ENCODE results near the gene BMPER.

The BMPER gene

GRCh38 chr7:33981226-33981625 lies 75.9 kb downstream of the BMPER start:
- Histone ChIP-seq H3K4me3 (ENCODE audit: low read depth in 1 of 2, low read length in 2 of 2) (no peak overlapping the region), H3K4me1 (ENCODE audit: control insufficient read depth in 1 of 2, insufficient read depth in 2 of 2, low read length in 2 of 2) (no peaks in the 10 kb centered on the region), H3K36me3 (ENCODE audit: control insufficient read depth in 1 of 2, insufficient read depth in 2 of 2, low read length in 2 of 2) (no peaks in the 10 kb centered on the region), H3K27me3 (ENCODE audit: low read depth, low read length) (no peaks in the 10 kb centered on the region), H3K9me3 (ENCODE audit: control insufficient read depth in 1 of 2, low read length in 2 of 2) (no peaks in the 10 kb centered on the region), H3K27ac (ENCODE audit: low read length) (no peak overlapping the region)

DNA sequence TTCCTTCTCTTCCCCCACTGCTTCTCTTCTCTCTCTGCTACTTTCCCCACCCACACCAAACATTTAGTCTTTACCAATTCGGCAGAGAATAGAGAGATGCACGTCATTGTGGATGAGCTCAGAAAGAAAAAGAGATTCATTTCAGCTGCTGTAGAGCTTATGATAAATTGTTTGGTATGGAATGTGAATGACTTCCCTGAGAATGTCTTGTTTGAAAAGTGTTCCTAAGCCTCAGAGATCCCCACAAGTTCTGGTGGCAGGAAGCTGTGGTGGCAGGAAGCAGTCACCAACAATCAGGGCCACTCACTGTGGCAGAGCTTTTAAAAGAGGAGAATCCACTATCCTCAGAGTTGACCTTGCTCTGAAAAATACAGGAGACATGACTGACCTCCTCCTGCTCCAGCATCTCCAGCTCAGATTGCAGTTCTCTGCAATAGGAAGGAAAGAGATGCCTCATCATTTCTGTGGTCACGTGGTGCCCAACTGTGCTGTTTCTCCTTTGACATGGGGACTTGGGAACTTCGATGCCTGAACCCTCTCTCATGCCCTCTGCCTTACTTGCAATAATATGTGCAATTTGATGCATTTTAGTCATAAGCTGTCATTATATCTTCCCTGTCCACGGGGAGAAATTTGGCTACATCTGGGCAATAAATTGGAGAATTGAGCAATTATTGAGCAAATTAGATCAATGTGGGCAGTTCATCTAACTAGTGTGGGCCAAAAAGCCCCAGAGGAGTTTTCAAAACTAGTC lies 76.5 kb downstream of the BMPER start:
- H3K4me1 ChIP-seq (ENCODE audit: control insufficient read depth in 1 of 2, insufficient read depth in 2 of 2, low read length in 2 of 2): no peaks in the 10 kb centered on the region
- no peaks in the 10 kb centered on the region for H3K9me3 ChIP-seq (ENCODE audit: control insufficient read depth in 1 of 2, low read length in 2 of 2)
- no peak overlapping the region for H3K27ac ChIP-seq (ENCODE audit: low read length)
- H3K36me3 ChIP-seq (ENCODE audit: control insufficient read depth in 1 of 2, insufficient read depth in 2 of 2, low read length in 2 of 2): no peaks in the 10 kb centered on the region
- no peak overlapping the region for H3K4me3 ChIP-seq (ENCODE audit: low read depth in 1 of 2, low read length in 2 of 2)
- H3K27me3 ChIP-seq (ENCODE audit: low read depth, low read length): no peaks in the 10 kb centered on the region

- Histone ChIP-seq H3K36me3 (ENCODE audit: control insufficient read depth in 1 of 2, insufficient read depth in 2 of 2, low read length in 2 of 2) (no peaks in the 10 kb centered on the region), H3K27ac (ENCODE audit: low read length) (no peak overlapping the region), H3K4me1 (ENCODE audit: control insufficient read depth in 1 of 2, insufficient read depth in 2 of 2, low read length in 2 of 2) (no peaks in the 10 kb centered on the region), H3K4me3 (ENCODE audit: low read depth in 1 of 2, low read length in 2 of 2) (no peak overlapping the region), H3K27me3 (ENCODE audit: low read depth, low read length) (no peaks in the 10 kb centered on the region), H3K9me3 (ENCODE audit: control insufficient read depth in 1 of 2, low read length in 2 of 2) (no peaks in the 10 kb centered on the region)
Measured at GRCh38 chr7:33982425-33982786, 77.1 kb downstream of the BMPER start.

GRCh38 chr7:33986451-33986850 lies 81.1 kb downstream of the BMPER start:
- Histone ChIP-seq H3K9me3 (ENCODE audit: control insufficient read depth in 1 of 2, low read length in 2 of 2) (no peaks in the 10 kb centered on the region), H3K27ac (ENCODE audit: low read length) (no peak overlapping the region), H3K4me3 (ENCODE audit: low read depth in 1 of 2, low read length in 2 of 2) (no peak overlapping the region), H3K4me1 (ENCODE audit: control insufficient read depth in 1 of 2, insufficient read depth in 2 of 2, low read length in 2 of 2) (no peaks in the 10 kb centered on the region), H3K27me3 (ENCODE audit: low read depth, low read length) (no peaks in the 10 kb centered on the region), H3K36me3 (ENCODE audit: control insufficient read depth in 1 of 2, insufficient read depth in 2 of 2, low read length in 2 of 2) (no peaks in the 10 kb centered on the region)

GRCh38 chr7:33986951-33987947 lies 81.9 kb downstream of the BMPER start:
- no peaks in the 10 kb centered on the region for H3K36me3 ChIP-seq (ENCODE audit: control insufficient read depth in 1 of 2, insufficient read depth in 2 of 2, low read length in 2 of 2)
- H3K9me3 ChIP-seq (ENCODE audit: control insufficient read depth in 1 of 2, low read length in 2 of 2): no peaks in the 10 kb centered on the region
- no peak overlapping the region for H3K4me3 ChIP-seq (ENCODE audit: low read depth in 1 of 2, low read length in 2 of 2)
- no peaks in the 10 kb centered on the region for H3K27me3 ChIP-seq (ENCODE audit: low read depth, low read length)
- no peaks in the 10 kb centered on the region for H3K4me1 ChIP-seq (ENCODE audit: control insufficient read depth in 1 of 2, insufficient read depth in 2 of 2, low read length in 2 of 2)
- H3K27ac ChIP-seq (ENCODE audit: low read length): no peak overlapping the region

DNA sequence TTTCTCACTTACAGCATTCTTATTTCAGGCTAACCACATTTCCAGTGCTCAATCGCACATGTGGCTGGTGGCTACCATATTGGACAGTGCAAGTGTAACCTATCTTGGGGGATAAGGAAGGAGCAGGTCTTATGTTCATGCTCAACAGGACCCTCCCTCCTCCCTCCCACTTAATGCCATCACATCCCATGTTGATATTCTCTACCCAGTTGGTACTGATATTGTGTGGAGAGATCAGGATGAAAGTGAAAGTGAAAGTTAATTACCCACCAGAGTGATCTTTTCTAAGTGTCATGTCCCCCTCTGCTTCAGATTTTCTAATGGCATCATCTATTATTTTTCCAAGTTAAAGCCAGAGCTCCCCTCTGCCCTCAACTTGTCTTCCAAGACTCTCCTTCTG lies 91.6 kb downstream of the BMPER start:
- no peak overlapping the region for H3K27ac ChIP-seq (ENCODE audit: low read length)
- no peaks in the 10 kb centered on the region for H3K9me3 ChIP-seq (ENCODE audit: control insufficient read depth in 1 of 2, low read length in 2 of 2)
- H3K36me3 ChIP-seq (ENCODE audit: control insufficient read depth in 1 of 2, insufficient read depth in 2 of 2, low read length in 2 of 2): peaks cover 0 to 4% of the 10 kb centered on the region in 2 donors
- no peak overlapping the region for H3K4me3 ChIP-seq (ENCODE audit: low read depth in 1 of 2, low read length in 2 of 2)
- no peaks in the 10 kb centered on the region for H3K27me3 ChIP-seq (ENCODE audit: low read depth, low read length)
- H3K4me1 ChIP-seq (ENCODE audit: control insufficient read depth in 1 of 2, insufficient read depth in 2 of 2, low read length in 2 of 2): no peaks in the 10 kb centered on the region

DNA sequence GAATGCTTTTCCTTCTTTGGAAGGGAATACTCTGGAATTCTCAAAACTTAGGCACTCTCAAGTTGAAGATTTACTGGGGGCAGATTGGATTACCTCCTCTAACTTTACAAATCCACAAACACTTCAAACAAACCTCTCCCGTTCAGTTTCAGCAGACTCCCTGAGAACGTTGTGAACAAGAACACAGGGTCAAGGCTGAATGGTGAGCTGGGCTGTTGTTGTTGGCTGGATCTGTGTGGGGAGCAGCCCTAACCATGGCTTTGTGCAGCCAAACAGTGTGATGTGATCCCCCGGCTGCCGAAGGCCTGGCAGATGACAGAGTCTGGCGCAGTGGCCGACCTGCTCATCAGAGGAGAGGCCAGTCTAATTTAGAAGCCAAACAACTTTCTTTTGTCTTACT lies 93.1 kb downstream of the BMPER start:
- Histone ChIP-seq H3K36me3 (ENCODE audit: control insufficient read depth in 1 of 2, insufficient read depth in 2 of 2, low read length in 2 of 2) (peaks cover 0 to 4% of the 10 kb centered on the region in 2 donors), H3K9me3 (ENCODE audit: control insufficient read depth in 1 of 2, low read length in 2 of 2) (no peaks in the 10 kb centered on the region), H3K4me1 (ENCODE audit: control insufficient read depth in 1 of 2, insufficient read depth in 2 of 2, low read length in 2 of 2) (no peaks in the 10 kb centered on the region), H3K4me3 (ENCODE audit: low read depth in 1 of 2, low read length in 2 of 2) (no peak overlapping the region), H3K27me3 (ENCODE audit: low read depth, low read length) (no peaks in the 10 kb centered on the region), H3K27ac (ENCODE audit: low read length) (no peak overlapping the region)

GRCh38 chr7:34011017-34011695 lies 105.8 kb downstream of the BMPER start:
- Histone ChIP-seq H3K4me1 (ENCODE audit: control insufficient read depth in 1 of 2, insufficient read depth in 2 of 2, low read length in 2 of 2) (no peaks in the 10 kb centered on the region), H3K9me3 (ENCODE audit: control insufficient read depth in 1 of 2, low read length in 2 of 2) (no peaks in the 10 kb centered on the region), H3K36me3 (ENCODE audit: control insufficient read depth in 1 of 2, insufficient read depth in 2 of 2, low read length in 2 of 2) (no peaks in the 10 kb centered on the region), H3K4me3 (ENCODE audit: low read depth in 1 of 2, low read length in 2 of 2) (no peak overlapping the region), H3K27me3 (ENCODE audit: low read depth, low read length) (no peaks in the 10 kb centered on the region), H3K27ac (ENCODE audit: low read length) (no peak overlapping the region)

DNA sequence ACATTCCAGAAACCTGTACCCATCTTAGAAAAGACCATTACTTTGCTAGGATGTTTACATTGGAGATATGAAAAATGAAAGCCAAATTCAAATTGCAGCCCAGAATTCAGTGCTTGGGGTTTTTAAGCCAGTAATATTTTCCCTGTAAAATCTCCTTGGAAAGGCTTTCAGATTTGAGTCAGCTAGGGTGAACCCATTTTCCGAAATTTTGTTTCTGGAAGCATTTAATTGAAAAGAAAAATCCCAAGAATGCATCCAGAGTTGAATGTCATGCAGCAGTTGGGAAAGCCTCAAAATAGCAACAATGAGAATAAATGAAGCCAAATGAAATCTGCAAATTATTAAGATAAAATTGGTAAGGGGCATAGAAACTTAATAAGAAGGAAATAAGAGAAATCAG lies 106.4 kb downstream of the BMPER start:
- no peaks in the 10 kb centered on the region for H3K36me3 ChIP-seq (ENCODE audit: control insufficient read depth in 1 of 2, insufficient read depth in 2 of 2, low read length in 2 of 2)
- no peak overlapping the region for H3K4me3 ChIP-seq (ENCODE audit: low read depth in 1 of 2, low read length in 2 of 2)
- H3K4me1 ChIP-seq (ENCODE audit: control insufficient read depth in 1 of 2, insufficient read depth in 2 of 2, low read length in 2 of 2): no peaks in the 10 kb centered on the region
- no peak overlapping the region for H3K27ac ChIP-seq (ENCODE audit: low read length)
- H3K9me3 ChIP-seq (ENCODE audit: control insufficient read depth in 1 of 2, low read length in 2 of 2): no peaks in the 10 kb centered on the region
- H3K27me3 ChIP-seq (ENCODE audit: low read depth, low read length): no peaks in the 10 kb centered on the region

GRCh38 chr7:34013421-34013820 lies 108.1 kb downstream of the BMPER start:
- no peaks in the 10 kb centered on the region for H3K9me3 ChIP-seq (ENCODE audit: control insufficient read depth in 1 of 2, low read length in 2 of 2)

GRCh38 chr7:34015651-34016050 lies 110.3 kb downstream of the BMPER start:
- Histone ChIP-seq H3K4me3 (ENCODE audit: low read depth in 1 of 2, low read length in 2 of 2) (no peak overlapping the region), H3K9me3 (ENCODE audit: control insufficient read depth in 1 of 2, low read length in 2 of 2) (no peaks in the 10 kb centered on the region), H3K27me3 (ENCODE audit: low read depth, low read length) (no peaks in the 10 kb centered on the region), H3K36me3 (ENCODE audit: control insufficient read depth in 1 of 2, insufficient read depth in 2 of 2, low read length in 2 of 2) (no peaks in the 10 kb centered on the region), H3K4me1 (ENCODE audit: control insufficient read depth in 1 of 2, insufficient read depth in 2 of 2, low read length in 2 of 2) (no peaks in the 10 kb centered on the region), H3K27ac (ENCODE audit: low read length) (no peak overlapping the region)

More at GRCh38 chr7:34013421-34013820, 108.1 kb downstream of the BMPER start:
- Histone ChIP-seq H3K27ac (ENCODE audit: low read length) (no peak overlapping the region), H3K36me3 (ENCODE audit: control insufficient read depth in 1 of 2, insufficient read depth in 2 of 2, low read length in 2 of 2) (no peaks in the 10 kb centered on the region), H3K27me3 (ENCODE audit: low read depth, low read length) (no peaks in the 10 kb centered on the region), H3K4me3 (ENCODE audit: low read depth in 1 of 2, low read length in 2 of 2) (no peak overlapping the region), H3K4me1 (ENCODE audit: control insufficient read depth in 1 of 2, insufficient read depth in 2 of 2, low read length in 2 of 2) (no peaks in the 10 kb centered on the region)

All from muscle layer of duodenum (tissue), 2 donors.